Skeletal muscle satellite cell (primary cell): Measurements from ENCODE around the gene CSNK2B.

Source experiments
- H3K27me3 ChIP-seq: 2 replicates; pipeline ENCODE4 v1.7.0; 2013; ENCODE audit warnings: low read length; ENCODE audit not compliant: control insufficient read depth, insufficient read depth
- H3K36me3 ChIP-seq: 2 replicates; pipeline ENCODE4 v1.7.0; 2013; ENCODE audit warnings: mild to moderate bottlenecking, control low read depth, low read length; ENCODE audit not compliant: insufficient read depth
- H3K4me1 ChIP-seq: 2 replicates; pipeline ENCODE4 v1.7.0; 2013; ENCODE audit warnings: low read length; ENCODE audit not compliant: control insufficient read depth, insufficient read depth
- H3K4me2 ChIP-seq: 2 replicates; pipeline ENCODE4 v1.7.0; 2013; ENCODE audit warnings: mild to moderate bottlenecking, low read length
- H3K4me3 ChIP-seq: 2 replicates; pipeline ENCODE4 v1.7.0; 2013; ENCODE audit warnings: low read length
- H3K9ac ChIP-seq: 2 replicates; pipeline ENCODE4 v1.7.0; 2013; ENCODE audit warnings: mild to moderate bottlenecking, low read depth, low read length, moderate library complexity
- H3K9me3 ChIP-seq: replicated peaks from 2 replicates; pipeline ENCODE4 v1.7.0; 2013; ENCODE audit warnings: mild to moderate bottlenecking, control low read depth, low read length

CSNK2B gene

GRCh38 chr6:31640612-31641011 lies 25.3 kb upstream of the CSNK2B start:
- Histone ChIP-seq H3K4me2 (no peak overlapping the region), H3K4me3 (no peak overlapping the region), H3K4me1 (peaks cover 14% of the 10 kb centered on the region), H3K9me3 (no peaks in the 10 kb centered on the region), H3K36me3 (peaks cover 83% of the 10 kb centered on the region), H3K9ac (no peak overlapping the region), H3K27me3 (no peaks in the 10 kb centered on the region)

GRCh38 chr6:31641370-31641769 lies 24.5 kb upstream of the CSNK2B start:
- Histone ChIP-seq H3K4me1 (peaks cover 14% of the 10 kb centered on the region), H3K4me3 (no peak overlapping the region), H3K27me3 (no peaks in the 10 kb centered on the region), H3K9ac (no peak overlapping the region), H3K36me3 (peaks cover 81% of the 10 kb centered on the region), H3K4me2 (no peak overlapping the region), H3K9me3 (no peaks in the 10 kb centered on the region)

- H3K36me3 ChIP-seq: peaks cover 76% of the 10 kb centered on the region
- H3K27me3 ChIP-seq: no peaks in the 10 kb centered on the region
- H3K4me1 ChIP-seq: peaks cover 14% of the 10 kb centered on the region
- no peaks in the 10 kb centered on the region for H3K9me3 ChIP-seq
- H3K9ac ChIP-seq: no peak overlapping the region
- H3K4me2 ChIP-seq: no peak overlapping the region
- no peak overlapping the region for H3K4me3 ChIP-seq
Observed at GRCh38 chr6:31642798-31643570, 22.9 kb upstream of the CSNK2B start.

GRCh38 chr6:31643818-31644454 lies 21.9 kb upstream of the CSNK2B start:
- no peak overlapping the region for H3K4me3 ChIP-seq
- H3K4me2 ChIP-seq: no peak overlapping the region
- no peak overlapping the region for H3K9ac ChIP-seq
- H3K4me1 ChIP-seq: peaks cover 13% of the 10 kb centered on the region
- peaks cover 82% of the 10 kb centered on the region for H3K36me3 ChIP-seq
- no peaks in the 10 kb centered on the region for H3K27me3 ChIP-seq
- no peaks in the 10 kb centered on the region for H3K9me3 ChIP-seq

GRCh38 chr6:31645325-31645724 lies 20.6 kb upstream of the CSNK2B start:
- H3K27me3 ChIP-seq: no peaks in the 10 kb centered on the region
- no peaks in the 10 kb centered on the region for H3K4me1 ChIP-seq
- peaks cover 81% of the 10 kb centered on the region for H3K36me3 ChIP-seq
- no peak overlapping the region for H3K9ac ChIP-seq
- H3K9me3 ChIP-seq: no peaks in the 10 kb centered on the region
- H3K4me3 ChIP-seq: no peak overlapping the region
- H3K4me2 ChIP-seq: no peak overlapping the region

GRCh38 chr6:31651602-31652191 lies 14.2 kb upstream of the CSNK2B start:
- H3K27me3 ChIP-seq: no peaks in the 10 kb centered on the region
- H3K9me3 ChIP-seq: no peaks in the 10 kb centered on the region
- H3K4me3 ChIP-seq: peak overlapping the region; percentile 95
- H3K4me2 ChIP-seq: peak overlapping the region; percentile 91
- peaks cover 16% of the 10 kb centered on the region for H3K4me1 ChIP-seq
- peak overlapping the region; percentile 94 for H3K9ac ChIP-seq
- peaks cover 34% of the 10 kb centered on the region for H3K36me3 ChIP-seq

- Histone ChIP-seq H3K36me3 (peaks cover 29% of the 10 kb centered on the region), H3K9me3 (no peaks in the 10 kb centered on the region), H3K4me1 (peaks cover 22% of the 10 kb centered on the region), H3K4me3 (peak overlapping the region; percentile 95), H3K9ac (peak overlapping the region; percentile 94), H3K4me2 (peak overlapping the region; percentile 91), H3K27me3 (no peaks in the 10 kb centered on the region)
Observed at GRCh38 chr6:31652925-31653724, 12.8 kb upstream of the CSNK2B start.

- no peak overlapping the region for H3K9ac ChIP-seq
- H3K27me3 ChIP-seq: no peaks in the 10 kb centered on the region
- H3K9me3 ChIP-seq: no peaks in the 10 kb centered on the region
- H3K4me2 ChIP-seq: no peak overlapping the region
- no peak overlapping the region for H3K4me3 ChIP-seq
- peaks cover 17% of the 10 kb centered on the region for H3K36me3 ChIP-seq
- peaks cover 36% of the 10 kb centered on the region for H3K4me1 ChIP-seq
Observed at GRCh38 chr6:31654574-31655348, 11.1 kb upstream of the CSNK2B start.

- Histone ChIP-seq H3K4me1 (peaks cover 36% of the 10 kb centered on the region), H3K9ac (no peak within 1 kb of the TSS), H3K9me3 (no peaks in the 10 kb centered on the region), H3K4me3 (no peak within 1 kb of the TSS), H3K27me3 (no peaks in the 10 kb centered on the region), H3K36me3 (peaks cover 13% of the 10 kb centered on the region), H3K4me2 (no peak within 1 kb of the TSS)
Observed at GRCh38 chr6:31655349-31656237, 10.3 kb upstream of the CSNK2B start, which contains the start of gene APOM. APOM (plus strand) TSS chr6:31655894; CDS start chr6:31655967, 73 bp downstream.
